ENCODE data around the gene PSME1.
"Not testable (repeated sequence)": the region's sequence is repeated elsewhere in the genome, so short reads cannot be mapped to it uniquely, and the experiment has no call there.

The PSME1 gene

GRCh38 chr14:24105609-24106239, 30.3 kb upstream of the PSME1 start:
- not testable (repeated sequence) for DNase-seq

GRCh38 chr14:24106672-24107271, 29.2 kb upstream of the PSME1 start:
- DNase-seq = no peak

- no peak for DNase-seq
Measured at GRCh38 chr14:24108336-24108874, 27.6 kb upstream of the PSME1 start.

GRCh38 chr14:24110060-24110459, 25.9 kb upstream of the PSME1 start:
- no peak for DNase-seq

GRCh38 chr14:24110523-24110922, 25.5 kb upstream of the PSME1 start:
- DNase-seq = no peak

- DNase-seq = peak; percentile 63
Measured at GRCh38 chr14:24113379-24113800, 22.6 kb upstream of the PSME1 start.

- peak; percentile 97 for DNase-seq
Measured at GRCh38 chr14:24113801-24114531, 22.0 kb upstream of the PSME1 start.

GRCh38 chr14:24114532-24115421, 21.2 kb upstream of the PSME1 start, which contains the start of the genes DCAF11 and NRL:
Gene DCAF11 (plus strand): TSS chr14:24114777. CDS start chr14:24115595, 818 bp downstream.
Gene NRL (minus strand): TSS chr14:24114949. CDS start chr14:24082848, 32,101 bp downstream.
- peak; percentile 100 for DNase-seq

- DNase-seq = no peak
Measured at GRCh38 chr14:24115422-24116127, 20.4 kb upstream of the PSME1 start.

GRCh38 chr14:24116128-24116814, 19.7 kb upstream of the PSME1 start:
- DNase-seq = no peak

- no peak for DNase-seq
Measured at GRCh38 chr14:24117179-24117578, 18.8 kb upstream of the PSME1 start.

GRCh38 chr14:24119691-24120090, 16.3 kb upstream of the PSME1 start:
- DNase-seq = no peak

- DNase-seq = no peak
Measured at GRCh38 chr14:24121210-24121609, 14.8 kb upstream of the PSME1 start.

GRCh38 chr14:24122416-24122815, 13.6 kb upstream of the PSME1 start:
- DNase-seq = no peak

GRCh38 chr14:24122898-24123297, 13.1 kb upstream of the PSME1 start:
- DNase-seq = no peak

GRCh38 chr14:24123424-24124417, 12.3 kb upstream of the PSME1 start:
- no peak for DNase-seq

- no peak for DNase-seq
Measured at GRCh38 chr14:24126939-24127338, 9.1 kb upstream of the PSME1 start.

- DNase-seq = no peak
Measured at GRCh38 chr14:24127673-24128072, 8.3 kb upstream of the PSME1 start.

GRCh38 chr14:24129410-24129998, 6.5 kb upstream of the PSME1 start:
- DNase-seq = no peak

- DNase-seq = no peak
Measured at GRCh38 chr14:24130380-24130716, 5.6 kb upstream of the PSME1 start, which contains the start of gene FITM1. Gene FITM1 (plus strand): TSS chr14:24130659. CDS start chr14:24131564, 905 bp downstream.
